Amniotic epithelial cell (primary cell): ENCODE measurements around the gene CLCC1.
"Not testable (repeated sequence)": the region's sequence is repeated elsewhere in the genome, so short reads cannot be mapped to it uniquely, and the experiment has no call there.

ENCODE experiments used
- DNase-seq: peaks from one replicate; pipeline ENCODE4 v3.0.0-alpha.2; 2010; ENCODE audit warnings: low read depth

CLCC1 gene, protein sequence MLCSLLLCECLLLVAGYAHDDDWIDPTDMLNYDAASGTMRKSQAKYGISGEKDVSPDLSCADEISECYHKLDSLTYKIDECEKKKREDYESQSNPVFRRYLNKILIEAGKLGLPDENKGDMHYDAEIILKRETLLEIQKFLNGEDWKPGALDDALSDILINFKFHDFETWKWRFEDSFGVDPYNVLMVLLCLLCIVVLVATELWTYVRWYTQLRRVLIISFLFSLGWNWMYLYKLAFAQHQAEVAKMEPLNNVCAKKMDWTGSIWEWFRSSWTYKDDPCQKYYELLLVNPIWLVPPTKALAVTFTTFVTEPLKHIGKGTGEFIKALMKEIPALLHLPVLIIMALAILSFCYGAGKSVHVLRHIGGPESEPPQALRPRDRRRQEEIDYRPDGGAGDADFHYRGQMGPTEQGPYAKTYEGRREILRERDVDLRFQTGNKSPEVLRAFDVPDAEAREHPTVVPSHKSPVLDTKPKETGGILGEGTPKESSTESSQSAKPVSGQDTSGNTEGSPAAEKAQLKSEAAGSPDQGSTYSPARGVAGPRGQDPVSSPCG

DNA sequence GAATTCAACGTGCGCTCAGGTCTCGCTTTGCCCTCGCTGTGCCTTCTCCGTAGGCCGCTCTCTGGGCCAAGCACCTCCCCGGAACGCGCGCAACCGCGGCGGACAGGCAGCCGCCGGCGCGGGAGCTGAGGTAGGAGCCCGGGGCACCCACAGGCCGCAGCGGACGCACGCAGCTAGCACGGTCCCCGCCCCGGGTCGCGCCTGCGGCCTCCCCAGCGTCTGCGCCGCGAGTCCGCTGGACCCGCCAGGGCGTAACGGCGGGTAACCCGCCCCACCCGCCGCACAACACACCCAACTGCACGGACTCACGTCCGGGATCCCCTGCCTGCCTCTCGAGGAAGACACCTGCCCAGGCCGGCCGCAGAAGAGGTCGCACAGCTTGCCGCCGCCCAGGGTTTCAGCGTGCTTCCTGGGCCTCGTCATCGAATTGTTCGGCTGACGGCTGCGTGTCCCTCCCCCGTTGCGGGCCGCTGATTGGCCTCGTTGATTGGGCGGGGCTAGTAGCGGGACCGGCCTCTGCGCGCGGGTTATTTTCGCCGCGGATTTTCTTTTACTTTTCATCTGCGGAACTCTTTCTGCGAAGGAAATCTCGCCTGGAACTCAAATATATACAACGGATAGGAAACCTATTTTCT, at the start of gene CLCC1:
Gene CLCC1 (minus strand): TSS at position 433 of the 635 bp plus-strand sequence. CDS start 13,047 bp downstream, outside the sequence.
- DNase-seq, result peak; percentile 89

DNA sequence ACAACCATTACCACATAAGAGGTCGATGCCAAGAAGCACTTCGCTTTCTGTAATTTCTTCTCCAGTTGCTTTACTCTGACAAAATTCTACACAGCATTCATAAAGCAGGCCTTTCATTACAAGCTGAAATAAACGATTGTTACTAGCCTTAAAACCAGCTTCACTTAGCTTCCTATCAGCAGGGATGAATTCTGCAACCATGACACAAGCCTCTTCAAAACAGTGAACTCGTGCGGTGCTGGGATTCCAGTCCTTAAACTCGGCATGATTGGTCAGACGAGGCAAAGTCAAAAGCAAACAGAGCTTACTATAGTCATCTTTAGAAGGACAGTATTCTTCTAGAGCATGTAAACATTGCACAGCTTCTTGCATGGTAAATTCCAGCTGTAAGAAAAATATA, 48.1 kb upstream of the CLCC1 start:
- no peak for DNase-seq

DNA sequence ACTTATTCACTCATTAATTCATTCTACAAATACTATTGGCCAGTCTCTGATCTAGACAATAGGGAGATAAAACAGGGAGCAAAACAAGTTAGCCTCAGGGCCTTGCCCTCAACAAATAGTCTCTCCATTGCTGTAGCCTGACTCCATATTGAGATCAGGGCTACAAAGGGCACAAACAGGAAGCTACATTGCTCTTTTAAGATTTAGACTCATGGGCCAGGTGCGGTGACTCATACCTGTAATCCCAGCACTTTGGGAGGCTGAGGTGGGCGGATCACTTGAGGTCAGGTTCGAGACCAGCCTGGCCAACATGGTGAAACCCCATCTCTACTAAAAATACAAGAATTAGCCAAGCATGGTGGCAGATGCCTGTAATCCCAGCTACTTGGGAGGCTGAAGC, 33.3 kb upstream of the CLCC1 start:
- not testable (repeated sequence) for DNase-seq

DNA sequence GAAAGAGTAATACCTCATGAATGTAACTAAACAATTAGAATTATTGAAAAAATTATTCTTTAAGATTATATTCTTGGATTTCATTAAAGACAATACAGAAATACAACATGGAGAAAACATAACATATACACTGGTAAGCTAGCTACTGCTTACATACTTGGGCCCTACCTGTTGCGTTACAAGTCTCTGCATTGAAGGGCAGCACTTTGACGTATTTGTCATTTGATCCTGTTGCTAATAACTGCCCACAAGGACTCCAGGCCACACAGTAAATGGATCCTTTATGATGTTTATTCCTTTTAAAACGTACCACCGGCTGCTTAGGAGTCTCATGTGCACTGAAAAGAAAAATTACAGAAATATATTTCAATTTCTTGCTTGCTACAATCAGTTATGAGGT, 19.8 kb upstream of the CLCC1 start:
- no peak for DNase-seq

DNA sequence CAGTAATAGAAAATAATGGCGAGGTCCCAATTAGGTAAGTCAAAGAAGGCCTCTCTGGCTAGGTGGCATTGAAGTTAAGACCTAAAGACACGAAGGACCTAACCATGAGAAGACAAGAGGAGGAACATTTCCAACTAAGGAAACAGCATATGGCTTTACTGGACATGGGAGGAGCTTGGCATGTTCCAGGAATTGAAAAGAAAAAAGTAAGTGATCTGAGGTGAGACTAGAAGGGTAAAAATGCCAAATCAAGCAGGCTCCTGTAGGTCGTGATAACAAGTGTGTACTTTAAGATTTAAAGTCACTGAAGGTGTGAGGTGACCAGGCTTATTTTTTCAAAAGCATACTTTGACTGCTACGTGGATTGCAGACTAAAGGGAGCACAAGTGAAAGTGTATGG, 13.4 kb upstream of the CLCC1 start:
- no peak for DNase-seq

DNA sequence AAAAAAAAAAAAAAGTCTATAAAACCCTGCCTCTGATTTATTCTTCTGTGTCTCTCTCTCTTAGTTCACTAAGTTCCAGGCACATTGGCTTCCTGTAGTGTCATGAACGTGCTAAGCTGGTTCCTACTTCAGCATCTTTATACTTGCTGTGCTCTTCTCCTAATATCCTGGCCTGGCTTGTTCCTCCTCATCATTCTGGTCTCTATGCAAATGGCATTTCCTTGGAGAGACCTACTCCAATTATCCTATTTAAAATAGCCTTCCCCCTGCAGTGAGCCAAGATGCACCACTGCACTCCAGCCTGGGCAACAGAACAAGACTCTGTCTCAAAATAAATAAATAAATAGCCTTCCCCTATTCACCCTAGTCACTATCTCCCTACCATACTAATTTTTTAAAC, 9.7 kb upstream of the CLCC1 start:
- no peak for DNase-seq

DNA sequence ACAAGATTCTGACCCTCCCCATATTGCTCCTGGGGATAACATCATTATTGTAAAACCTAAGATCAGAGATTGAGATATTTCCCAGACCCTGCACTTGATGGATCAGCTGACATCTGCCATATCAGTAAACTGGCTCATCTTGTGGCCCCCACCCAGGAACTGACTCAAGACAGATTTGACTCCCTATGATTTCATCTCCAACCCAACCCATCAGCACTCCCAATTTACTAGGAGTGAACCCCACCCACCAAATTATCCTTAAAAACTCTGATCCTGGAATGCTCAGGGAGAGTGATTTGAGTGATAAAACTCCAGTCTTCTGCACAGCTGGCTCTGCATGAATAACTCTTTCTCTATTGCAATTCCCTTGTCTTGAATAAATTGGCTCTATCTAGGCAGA, 6.1 kb upstream of the CLCC1 start:
- DNase-seq, result no peak

DNA sequence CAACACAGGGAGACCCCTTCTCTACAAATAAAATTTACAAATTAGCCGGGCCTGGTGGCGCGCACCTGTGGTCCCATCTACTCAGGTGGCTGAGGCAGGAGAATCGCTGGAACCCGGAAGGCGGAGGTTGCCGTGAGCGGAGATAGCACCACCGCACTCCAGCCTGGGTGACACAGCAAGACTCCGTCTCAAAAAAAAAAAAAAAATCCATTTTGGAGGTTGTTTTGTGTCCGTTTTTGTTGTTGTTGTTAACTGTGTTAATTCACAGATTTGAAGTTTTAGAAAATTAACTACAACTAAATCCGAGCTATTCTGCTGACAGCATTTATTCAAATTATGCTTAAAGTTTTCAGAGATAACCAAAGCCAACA, 618 bp downstream of the CLCC1 start:
- no peak for DNase-seq

DNA sequence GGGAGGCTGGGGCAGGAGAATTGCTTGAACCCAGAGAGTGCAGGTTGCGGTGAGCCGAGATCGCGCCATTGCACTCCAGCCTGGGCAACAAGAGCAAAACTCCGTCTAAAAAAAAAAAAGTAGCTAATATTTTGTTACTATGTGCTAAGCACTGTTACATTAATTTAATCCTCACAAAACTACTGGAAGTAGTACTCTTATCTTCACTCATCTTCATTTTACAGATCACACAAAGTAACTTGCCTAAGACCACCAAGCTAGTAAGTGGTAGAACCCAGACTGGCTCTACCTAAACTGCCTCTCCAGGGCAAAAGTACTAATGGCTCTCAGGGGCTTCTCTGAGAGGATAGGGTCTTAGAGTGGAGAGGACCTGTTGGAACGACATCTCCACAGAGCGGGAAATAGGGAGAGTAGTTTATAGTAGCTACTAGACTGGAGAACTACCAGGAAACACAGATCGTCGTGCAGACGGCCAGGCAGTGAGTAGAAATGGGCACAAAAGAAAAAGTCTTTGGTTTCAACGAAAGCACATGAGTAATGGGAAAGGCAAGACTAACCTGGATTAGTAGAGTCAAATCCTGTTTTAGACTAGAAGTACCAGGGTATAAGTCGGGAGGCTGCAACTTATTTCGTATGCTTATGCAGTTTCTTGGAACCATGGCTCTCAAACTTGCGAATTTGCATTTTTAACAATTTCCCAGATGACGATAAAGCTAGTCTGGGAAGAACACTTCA, 1.4 kb downstream of the CLCC1 start:
- DNase-seq, result no peak

DNA sequence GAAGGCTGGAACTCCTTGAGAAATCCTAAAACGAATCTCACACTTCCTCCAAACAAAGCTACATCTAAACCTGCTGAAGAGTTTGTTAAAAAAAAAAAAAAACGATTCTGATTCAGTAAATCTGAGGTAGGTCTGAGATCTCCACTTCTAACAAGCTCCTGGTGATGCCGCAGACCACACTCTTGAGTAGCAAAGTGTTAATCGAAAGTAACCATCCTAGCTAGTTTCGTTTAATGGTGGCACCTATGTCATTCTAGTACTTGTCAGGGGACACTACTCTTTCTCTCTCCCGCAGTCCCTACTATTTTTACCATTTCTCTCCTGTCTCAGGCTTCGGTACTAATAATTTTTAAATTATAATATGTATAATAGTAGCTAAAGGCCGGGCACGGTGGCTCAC, 2.1 kb downstream of the CLCC1 start:
- DNase-seq, result no peak

DNA sequence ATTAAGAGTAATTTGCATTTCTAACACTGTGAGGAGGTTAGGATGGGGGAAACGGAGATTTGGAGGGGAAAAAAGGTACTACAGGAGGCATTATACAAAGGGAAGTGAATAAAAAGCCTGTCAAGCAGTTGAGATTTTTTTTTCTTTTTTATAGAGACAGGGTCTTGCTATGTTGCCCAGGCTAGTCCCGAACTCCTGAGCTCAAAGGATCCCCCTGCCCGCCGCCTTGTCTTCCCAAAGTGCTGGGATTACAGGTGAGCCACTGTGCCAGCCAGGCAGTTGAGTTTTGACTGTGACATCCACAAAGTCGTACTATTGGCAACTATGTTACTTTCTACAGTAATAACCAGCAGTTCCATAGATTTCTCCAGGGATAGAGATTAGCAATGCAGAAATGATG, 2.6 kb downstream of the CLCC1 start:
- no peak for DNase-seq

DNA sequence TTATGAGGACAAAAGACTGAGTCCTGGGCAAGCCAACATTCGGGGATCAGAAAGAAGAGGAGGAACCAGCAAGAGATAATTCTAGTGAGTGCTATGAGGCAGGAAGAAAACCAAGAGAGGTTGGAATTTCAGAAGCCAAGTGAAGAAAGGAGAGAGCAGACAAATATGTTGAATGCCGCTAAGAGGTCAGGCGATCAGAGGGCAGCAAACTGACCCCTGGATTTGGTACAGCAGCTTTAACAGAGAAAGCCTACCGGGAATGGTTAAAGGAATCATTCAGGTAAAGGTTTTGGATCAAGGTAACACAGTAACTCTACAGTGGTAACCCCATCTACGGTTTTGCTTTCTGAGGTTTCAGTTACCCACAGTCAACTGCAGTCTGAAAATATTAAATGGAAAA, 5.4 kb downstream of the CLCC1 start:
- DNase-seq, result no peak

DNA sequence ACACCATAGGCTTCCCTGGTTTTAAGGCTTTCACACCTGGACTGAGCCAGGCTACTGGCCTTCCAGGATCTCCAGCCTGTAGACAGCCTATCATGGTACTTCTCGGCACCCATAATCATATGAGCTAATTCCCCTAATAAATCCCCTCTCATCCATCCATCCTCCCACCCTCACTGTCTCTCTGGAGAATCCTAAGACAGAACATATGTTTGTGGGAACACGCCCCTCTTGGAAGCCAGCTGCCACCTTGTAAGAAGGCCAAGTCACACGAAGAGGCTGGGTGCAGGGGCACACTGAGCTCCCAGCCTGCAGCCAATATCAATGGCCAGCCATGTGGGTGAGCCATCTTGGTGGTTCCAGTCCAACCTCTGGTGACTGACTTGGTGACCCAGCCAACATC, 7.4 kb downstream of the CLCC1 start:
- DNase-seq, result no peak

DNA sequence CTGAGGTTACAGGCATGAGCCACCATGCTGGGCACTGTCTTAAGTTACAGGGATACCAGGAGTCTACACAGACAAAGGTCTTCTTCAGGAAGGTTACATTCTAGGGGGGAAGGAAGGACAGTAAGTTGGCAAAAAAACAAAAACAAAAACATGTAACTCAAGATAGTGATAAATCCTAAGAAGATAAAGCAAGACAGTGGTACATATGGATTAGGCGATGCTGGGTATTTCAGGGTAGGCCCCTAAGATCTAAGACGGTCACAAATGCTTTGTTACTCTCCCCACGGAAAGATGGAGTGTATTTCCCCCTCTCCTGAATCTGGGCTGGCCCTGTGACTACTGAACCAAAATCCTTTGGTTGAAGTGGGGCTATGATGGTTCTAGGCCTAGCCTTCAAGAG, 8.2 kb downstream of the CLCC1 start:
- no peak for DNase-seq

DNA sequence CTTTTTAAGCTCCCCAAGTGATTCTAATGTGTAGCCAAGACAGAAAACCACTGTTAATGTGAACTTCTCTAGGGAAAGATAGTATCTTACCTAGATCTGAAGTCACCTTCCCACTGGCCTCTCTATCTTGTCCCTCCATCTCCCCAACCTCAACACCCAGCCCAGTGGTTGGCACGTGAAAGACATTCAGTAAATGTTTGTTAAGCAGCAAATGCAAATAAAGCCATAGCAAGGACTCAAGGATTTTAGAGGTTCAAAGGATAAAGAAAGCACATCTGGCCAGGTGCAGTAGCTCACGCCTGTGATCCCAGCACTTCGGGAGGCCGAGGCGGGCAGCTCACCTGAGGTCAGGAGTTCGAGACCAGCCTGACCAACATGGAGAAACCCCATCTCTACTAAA, 9.8 kb downstream of the CLCC1 start:
- no peak for DNase-seq

DNA sequence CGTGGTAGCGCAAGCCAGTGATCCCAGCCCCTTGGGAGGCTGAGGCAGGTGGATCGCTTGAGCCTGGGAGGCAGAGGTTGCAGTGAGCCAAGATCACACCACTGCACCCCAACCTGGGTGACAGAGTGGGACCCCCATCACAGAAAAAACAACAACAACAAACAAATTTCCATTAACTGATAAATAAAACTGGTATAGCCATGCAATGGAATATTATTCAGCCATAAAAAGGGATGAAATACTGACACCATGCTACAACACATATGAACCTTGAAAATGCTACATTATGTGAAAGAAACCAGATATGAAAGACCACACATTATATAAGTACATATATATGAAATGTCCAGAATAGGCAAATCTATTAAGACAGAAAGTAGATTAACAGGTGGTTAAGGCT, 12.0 kb downstream of the CLCC1 start:
- no peak for DNase-seq

DNA sequence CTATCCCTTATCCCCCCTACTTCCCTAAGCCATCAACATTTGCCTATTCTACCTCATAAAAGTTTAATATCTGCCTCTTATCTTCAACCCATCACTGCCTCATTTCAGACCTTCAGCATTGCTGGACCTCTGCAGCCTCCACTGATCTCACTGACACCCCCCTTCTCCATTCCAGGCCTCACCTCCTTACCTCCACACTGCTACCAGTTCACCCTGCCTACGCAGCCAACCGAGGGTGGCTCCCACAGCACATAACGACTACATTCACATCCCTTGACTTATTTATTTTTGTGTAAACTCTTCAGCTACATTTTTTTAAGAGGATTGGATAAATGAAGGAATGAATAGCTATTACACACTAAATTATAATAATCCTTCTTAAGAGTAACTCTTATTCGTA, 14.2 kb downstream of the CLCC1 start:
- no peak for DNase-seq

DNA sequence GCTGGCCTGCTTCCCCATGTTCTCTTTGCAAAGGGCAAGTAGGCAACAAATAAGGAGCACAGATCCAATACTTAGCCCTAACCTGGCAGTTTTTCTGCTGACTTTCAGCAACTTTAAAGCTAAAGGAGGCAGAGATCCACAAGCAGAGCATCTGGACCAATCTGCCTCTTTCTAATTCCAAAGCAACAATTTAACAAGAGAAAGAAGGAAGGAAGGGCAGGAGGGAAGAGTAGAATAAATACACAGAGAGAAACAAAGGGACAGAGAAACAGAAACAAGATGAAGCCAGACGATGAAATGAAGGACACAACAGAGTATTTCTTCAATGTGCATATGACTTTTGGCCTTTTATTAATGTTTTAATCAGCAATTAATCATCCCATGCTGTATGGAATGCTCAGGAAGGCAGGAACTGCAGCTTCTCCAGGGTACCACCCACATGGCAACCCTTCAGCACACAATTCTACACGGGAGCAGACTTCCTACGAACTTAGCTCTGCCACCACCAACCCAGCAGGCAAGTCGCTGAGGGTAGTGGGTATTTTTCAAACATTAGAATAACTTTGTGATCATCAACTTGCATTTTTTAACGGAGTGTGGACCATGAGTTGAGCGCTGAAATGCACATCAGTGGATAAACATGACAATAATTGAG, 15.3 kb downstream of the CLCC1 start:
- peak; percentile 11 for DNase-seq

DNA sequence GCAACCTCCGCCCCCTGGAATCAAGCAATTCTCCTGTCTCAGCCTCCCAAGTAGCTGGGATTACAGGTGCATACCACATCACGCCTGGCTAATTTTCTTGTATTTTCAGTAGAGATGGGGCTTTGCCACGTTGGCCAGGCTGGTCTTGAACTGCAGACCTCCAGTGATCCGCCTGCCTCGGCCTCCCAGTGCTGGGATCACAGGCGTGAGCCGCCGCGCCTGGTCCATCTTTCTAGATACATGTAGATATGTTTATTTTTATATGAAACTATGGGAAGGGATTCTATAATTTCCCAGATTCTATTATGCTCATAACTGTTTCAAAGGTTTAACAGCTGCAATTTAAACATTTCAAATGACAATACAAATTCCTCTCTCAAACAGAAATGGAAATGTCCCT, 27.1 kb downstream of the CLCC1 start:
- DNase-seq, result no peak

DNA sequence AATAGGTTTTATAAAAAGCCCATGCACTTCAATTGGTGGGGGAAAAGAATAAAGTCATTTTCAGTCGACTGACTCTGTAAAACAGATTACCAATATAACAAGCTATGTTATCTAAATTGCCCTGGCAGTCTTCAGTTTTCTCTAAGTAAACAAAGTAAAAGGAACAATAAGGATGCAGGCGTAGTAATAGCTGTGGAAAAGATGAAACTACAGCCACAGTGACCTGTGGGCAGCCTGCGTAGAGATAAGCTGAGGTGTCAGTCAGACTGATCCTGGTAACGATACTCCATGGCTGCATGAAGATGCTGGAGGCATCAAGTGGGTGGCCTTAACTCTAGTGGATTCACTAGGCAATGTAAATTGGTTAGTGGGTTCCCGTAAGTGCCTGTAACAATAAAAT, 29.3 kb downstream of the CLCC1 start:
- no peak for DNase-seq

DNA sequence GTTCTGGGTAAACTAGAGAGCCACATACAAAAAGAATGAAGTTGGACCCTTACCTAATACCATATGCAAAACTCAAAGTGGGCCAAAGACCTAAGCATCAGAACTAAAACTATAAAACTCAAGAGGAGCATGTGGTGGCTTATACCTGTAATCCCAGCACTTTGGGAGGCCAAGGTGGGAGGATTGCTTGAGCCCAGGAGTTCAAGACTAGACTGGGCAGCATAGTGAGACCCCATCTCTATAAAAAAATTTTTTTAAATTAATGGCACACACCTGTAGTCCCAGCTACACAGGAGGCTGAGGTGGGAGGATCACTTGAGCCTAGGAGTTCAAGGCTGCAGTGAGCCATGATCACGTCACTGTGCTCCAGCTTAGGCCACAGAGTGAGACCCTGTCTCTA, 35.7 kb downstream of the CLCC1 start:
- not testable (repeated sequence) for DNase-seq

DNA sequence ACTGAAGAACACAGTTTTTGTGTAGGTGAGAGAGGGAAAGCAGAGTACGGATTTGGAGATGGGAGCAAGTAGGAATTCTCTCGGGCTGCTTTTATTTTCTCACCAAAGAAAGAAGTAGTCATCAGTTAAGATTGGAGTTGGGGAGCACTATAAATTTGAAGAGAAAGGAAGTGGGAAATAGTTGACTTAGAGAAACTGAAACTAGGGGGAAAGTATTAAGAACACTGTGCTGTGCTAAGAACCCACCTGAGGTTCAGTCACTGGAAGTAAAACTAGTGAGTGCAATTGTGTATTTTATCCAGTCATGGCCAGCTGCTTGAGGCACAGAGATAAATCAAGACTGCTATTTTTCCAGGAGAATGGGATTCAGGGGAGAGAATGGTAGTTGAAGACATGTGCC, 37.4 kb downstream of the CLCC1 start:
- no peak for DNase-seq
